ENCODE data around the gene ATG16L2.

DNA sequence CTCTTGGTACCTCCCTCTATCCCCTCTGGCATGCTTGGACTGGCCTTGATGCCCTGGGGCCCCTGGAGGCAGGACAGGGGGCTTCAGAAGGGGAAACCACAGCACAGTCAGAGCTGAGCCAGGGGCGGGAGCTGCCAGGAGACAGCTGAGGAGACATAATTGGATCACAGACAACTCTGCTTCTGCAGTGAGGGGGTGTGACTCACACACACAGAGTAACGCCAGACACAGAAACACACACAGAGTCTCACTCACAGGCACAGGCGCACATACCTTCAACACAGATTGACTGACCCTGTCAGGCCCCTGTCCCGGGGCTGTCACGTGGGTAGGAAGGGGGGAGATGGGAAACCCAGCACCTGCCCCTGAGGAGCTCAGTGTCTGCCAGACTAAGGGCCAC lies 40.9 kb upstream of the ATG16L2 start:
- TF ChIP-seq, protein P1, sequence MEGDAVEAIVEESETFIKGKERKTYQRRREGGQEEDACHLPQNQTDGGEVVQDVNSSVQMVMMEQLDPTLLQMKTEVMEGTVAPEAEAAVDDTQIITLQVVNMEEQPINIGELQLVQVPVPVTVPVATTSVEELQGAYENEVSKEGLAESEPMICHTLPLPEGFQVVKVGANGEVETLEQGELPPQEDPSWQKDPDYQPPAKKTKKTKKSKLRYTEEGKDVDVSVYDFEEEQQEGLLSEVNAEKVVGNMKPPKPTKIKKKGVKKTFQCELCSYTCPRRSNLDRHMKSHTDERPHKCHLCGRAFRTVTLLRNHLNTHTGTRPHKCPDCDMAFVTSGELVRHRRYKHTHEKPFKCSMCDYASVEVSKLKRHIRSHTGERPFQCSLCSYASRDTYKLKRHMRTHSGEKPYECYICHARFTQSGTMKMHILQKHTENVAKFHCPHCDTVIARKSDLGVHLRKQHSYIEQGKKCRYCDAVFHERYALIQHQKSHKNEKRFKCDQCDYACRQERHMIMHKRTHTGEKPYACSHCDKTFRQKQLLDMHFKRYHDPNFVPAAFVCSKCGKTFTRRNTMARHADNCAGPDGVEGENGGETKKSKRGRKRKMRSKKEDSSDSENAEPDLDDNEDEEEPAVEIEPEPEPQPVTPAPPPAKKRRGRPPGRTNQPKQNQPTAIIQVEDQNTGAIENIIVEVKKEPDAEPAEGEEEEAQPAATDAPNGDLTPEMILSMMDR (IDR thresholded peaks at IDR 0.05), result no peak
- no peak for TF ChIP-seq POLR2A (IDR thresholded peaks at IDR 0.05)
- no peak for TF ChIP-seq EP300 (IDR thresholded peaks at IDR 0.05)

All from tibial nerve (tissue), 4 donors.